ENCODE measurements around the gene MTHFS. TPM values are rescaled to one million over a fixed set of nuclear protein-coding genes. Genes with fewer than 3 reads are reported as not detected.

Gene MTHFS
- total RNA-seq, 1 experiment from 2014 or later: 8.7 TPM

GRCh38 chr15:79816571-79816970 is 80.2 kb downstream of the MTHFS start:
- no peaks in the 10 kb centered on the region for H3K27me3 ChIP-seq (replicated peaks; ENCODE audit: insufficient read depth, low read depth, low read length, poor library complexity)
- TF ChIP-seq EZH2 (IDR thresholded peaks at IDR 0.05; ENCODE audit: borderline replicate concordance, low read depth, low read length, poor library complexity, severe bottlenecking): no peak
- no peak for TF ChIP-seq CTCF (conservative IDR thresholded peaks at IDR 0.05; ENCODE audit: low read depth, low read length)
- no peak for DNase-seq (ENCODE audit: low spot score)
- H3K4me3 ChIP-seq (ENCODE audit: low read depth, low read length, poor library complexity, severe bottlenecking): no peak overlapping the region
- H3K4me1 ChIP-seq (ENCODE audit: insufficient read depth, low read length, poor library complexity, severe bottlenecking): no peaks in the 10 kb centered on the region
- ChIA-PET POLR2A (ENCODE audit: low non-redundant PET) (no interaction called here), CTCF (no interaction called here)
- H3K9me3 ChIP-seq (ENCODE audit: low read depth, low read length, poor library complexity, severe bottlenecking): peaks cover 6% of the 10 kb centered on the region
- no peak overlapping the region for H3K27ac ChIP-seq (ENCODE audit: low read depth, low read length, poor library complexity, severe bottlenecking)
- intact Hi-C loops (cut with micrococcal nuclease; ENCODE audit: unreplicated experiment): no loop called here
- no TSS peak for BruUV-seq (replicated peaks)
- no peaks in the 10 kb centered on the region for H3K36me3 ChIP-seq (ENCODE audit: insufficient read depth, low read length, poor library complexity, severe bottlenecking)

- DNase-seq (ENCODE audit: low spot score): no peak
- intact Hi-C loops (cut with micrococcal nuclease; ENCODE audit: unreplicated experiment): no loop called here
- ChIA-PET CTCF (no interaction called here), POLR2A (ENCODE audit: low non-redundant PET) (no interaction called here)
- no peaks in the 10 kb centered on the region for H3K36me3 ChIP-seq (ENCODE audit: insufficient read depth, low read length, poor library complexity, severe bottlenecking)
- H3K4me3 ChIP-seq (ENCODE audit: low read depth, low read length, poor library complexity, severe bottlenecking): no peak overlapping the region
- no peaks in the 10 kb centered on the region for H3K4me1 ChIP-seq (ENCODE audit: insufficient read depth, low read length, poor library complexity, severe bottlenecking)
- H3K9me3 ChIP-seq (ENCODE audit: low read depth, low read length, poor library complexity, severe bottlenecking): peaks cover 6% of the 10 kb centered on the region
- no peak for TF ChIP-seq EZH2 (IDR thresholded peaks at IDR 0.05; ENCODE audit: borderline replicate concordance, low read depth, low read length, poor library complexity, severe bottlenecking)
- no TSS peak for BruUV-seq (replicated peaks)
- no peak overlapping the region for H3K27ac ChIP-seq (ENCODE audit: low read depth, low read length, poor library complexity, severe bottlenecking)
- H3K27me3 ChIP-seq (replicated peaks; ENCODE audit: insufficient read depth, low read depth, low read length, poor library complexity): no peaks in the 10 kb centered on the region
These were observed 81.3 kb downstream of the MTHFS start for GRCh38 chr15:79815468-79815867.

- Histone ChIP-seq H3K27ac (ENCODE audit: low read depth, low read length, poor library complexity, severe bottlenecking) (no peak overlapping the region), H3K9me3 (ENCODE audit: low read depth, low read length, poor library complexity, severe bottlenecking) (no peaks in the 10 kb centered on the region), H3K4me3 (ENCODE audit: low read depth, low read length, poor library complexity, severe bottlenecking) (no peak overlapping the region), H3K4me1 (ENCODE audit: insufficient read depth, low read length, poor library complexity, severe bottlenecking) (no peaks in the 10 kb centered on the region), H3K27me3 (replicated peaks; ENCODE audit: insufficient read depth, low read depth, low read length, poor library complexity) (no peaks in the 10 kb centered on the region), H3K36me3 (ENCODE audit: insufficient read depth, low read length, poor library complexity, severe bottlenecking) (no peaks in the 10 kb centered on the region)
- ChIA-PET POLR2A (ENCODE audit: low non-redundant PET) (no interaction called here), CTCF (no interaction called here)
- TF ChIP-seq CTCF (conservative IDR thresholded peaks at IDR 0.05; ENCODE audit: low read depth, low read length) (no peak), EZH2 (IDR thresholded peaks at IDR 0.05; ENCODE audit: borderline replicate concordance, low read depth, low read length, poor library complexity, severe bottlenecking) (no peak)
- DNase-seq (ENCODE audit: low spot score): no peak
- no TSS peak for BruUV-seq (replicated peaks)
- intact Hi-C loops (cut with micrococcal nuclease; ENCODE audit: unreplicated experiment): no loop called here
These were observed 84.3 kb downstream of the MTHFS start for GRCh38 chr15:79812541-79812940.

Data from A673 (cell line).